Gastroesophageal sphincter (tissue), 3 donors: Measurements from ENCODE around the gene MAP1B.

ENCODE experiments used
- POLR2AphosphoS5 ChIP-seq: sonication (generic); formaldehyde crosslinking; IDR thresholded peaks from one replicate; pipeline ENCODE4 v1.6.1; 2017; ENCODE audit warnings: antibody characterized with exemption
- TF ChIP-seq, protein P1 (sequence below), 4 experiments: fragments of 200-600 bp in 2 of 4; fragments of 450-650 bp in 2 of 4; sonication (generic) in 1 of 4; IDR thresholded peaks; one replicate each; pipeline ENCODE4 v1.5.1; 2017 to 2019; ENCODE audit warnings: antibody characterized with exemption in 4 of 4, mild to moderate bottlenecking in 2 of 4, moderate library complexity in 2 of 4

DNA sequence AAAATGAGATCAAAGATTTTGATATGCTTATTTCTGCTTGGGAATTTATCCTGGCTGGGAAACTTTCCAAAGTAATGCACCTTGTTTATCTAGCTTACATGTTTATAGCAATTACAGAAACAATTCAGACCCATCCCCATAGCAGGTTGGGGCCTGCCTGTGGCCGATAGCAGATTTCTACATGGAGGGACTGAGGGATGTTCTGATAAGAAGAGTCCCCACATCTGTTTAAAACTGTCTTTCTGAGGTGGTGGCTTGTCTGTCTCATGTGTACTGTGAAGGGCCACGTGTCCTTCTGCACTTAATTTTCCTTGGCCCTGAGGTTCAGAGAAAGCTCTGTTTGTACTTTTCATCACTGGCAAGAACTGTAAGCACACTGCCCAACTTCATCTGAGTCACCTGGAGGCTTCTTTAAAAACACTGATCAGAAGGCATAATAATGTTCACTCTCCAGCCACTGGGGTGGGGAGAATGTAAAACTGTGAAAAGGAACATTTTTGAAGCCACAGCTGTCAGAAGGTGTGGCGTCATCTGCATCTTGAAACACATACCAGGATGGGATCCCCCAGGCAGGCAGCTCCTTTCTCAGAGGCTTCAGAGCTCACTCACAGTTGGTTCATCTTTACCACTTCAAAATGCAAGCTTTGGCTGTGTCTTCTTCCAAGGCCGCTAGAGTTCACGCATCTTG is 80.3 kb downstream of the MAP1B start:
- no peak for TF ChIP-seq POLR2AphosphoS5
- TF ChIP-seq, protein P1, sequence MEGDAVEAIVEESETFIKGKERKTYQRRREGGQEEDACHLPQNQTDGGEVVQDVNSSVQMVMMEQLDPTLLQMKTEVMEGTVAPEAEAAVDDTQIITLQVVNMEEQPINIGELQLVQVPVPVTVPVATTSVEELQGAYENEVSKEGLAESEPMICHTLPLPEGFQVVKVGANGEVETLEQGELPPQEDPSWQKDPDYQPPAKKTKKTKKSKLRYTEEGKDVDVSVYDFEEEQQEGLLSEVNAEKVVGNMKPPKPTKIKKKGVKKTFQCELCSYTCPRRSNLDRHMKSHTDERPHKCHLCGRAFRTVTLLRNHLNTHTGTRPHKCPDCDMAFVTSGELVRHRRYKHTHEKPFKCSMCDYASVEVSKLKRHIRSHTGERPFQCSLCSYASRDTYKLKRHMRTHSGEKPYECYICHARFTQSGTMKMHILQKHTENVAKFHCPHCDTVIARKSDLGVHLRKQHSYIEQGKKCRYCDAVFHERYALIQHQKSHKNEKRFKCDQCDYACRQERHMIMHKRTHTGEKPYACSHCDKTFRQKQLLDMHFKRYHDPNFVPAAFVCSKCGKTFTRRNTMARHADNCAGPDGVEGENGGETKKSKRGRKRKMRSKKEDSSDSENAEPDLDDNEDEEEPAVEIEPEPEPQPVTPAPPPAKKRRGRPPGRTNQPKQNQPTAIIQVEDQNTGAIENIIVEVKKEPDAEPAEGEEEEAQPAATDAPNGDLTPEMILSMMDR (IDR thresholded peaks at IDR 0.05): no peak
